Gastrocnemius medialis (tissue), 4 donors: ENCODE results near the gene LEKR1.
"Not testable (repeated sequence)": the region's sequence is repeated elsewhere in the genome, so short reads cannot be mapped to it uniquely, and the experiment has no call there.

Experiments used
- POLR2A ChIP-seq, 2 donors: fragments of 450-650 bp; IDR thresholded peaks; one replicate each; pipeline ENCODE4 v1.6.1; 2017; ENCODE audit warnings: antibody characterized with exemption in 2 of 2, mild to moderate bottlenecking in 2 of 2, moderate library complexity in 2 of 2
- TF ChIP-seq, protein P1 (sequence below), 5 experiments: fragments of 450-650 bp in 3 of 5; fragments of 200-600 bp in 2 of 5; sonication (generic) in 2 of 5; IDR thresholded peaks in 4 of 5; conservative IDR thresholded peaks in 1 of 5; 1 replicate in 4 of 5; 2 replicates in 1 of 5; pipeline ENCODE4 v1.5.1; 2016 to 2019; ENCODE audit warnings: antibody characterized with exemption in 5 of 5, mild to moderate bottlenecking in 3 of 5, moderate library complexity in 3 of 5

- TF ChIP-seq, protein P1, sequence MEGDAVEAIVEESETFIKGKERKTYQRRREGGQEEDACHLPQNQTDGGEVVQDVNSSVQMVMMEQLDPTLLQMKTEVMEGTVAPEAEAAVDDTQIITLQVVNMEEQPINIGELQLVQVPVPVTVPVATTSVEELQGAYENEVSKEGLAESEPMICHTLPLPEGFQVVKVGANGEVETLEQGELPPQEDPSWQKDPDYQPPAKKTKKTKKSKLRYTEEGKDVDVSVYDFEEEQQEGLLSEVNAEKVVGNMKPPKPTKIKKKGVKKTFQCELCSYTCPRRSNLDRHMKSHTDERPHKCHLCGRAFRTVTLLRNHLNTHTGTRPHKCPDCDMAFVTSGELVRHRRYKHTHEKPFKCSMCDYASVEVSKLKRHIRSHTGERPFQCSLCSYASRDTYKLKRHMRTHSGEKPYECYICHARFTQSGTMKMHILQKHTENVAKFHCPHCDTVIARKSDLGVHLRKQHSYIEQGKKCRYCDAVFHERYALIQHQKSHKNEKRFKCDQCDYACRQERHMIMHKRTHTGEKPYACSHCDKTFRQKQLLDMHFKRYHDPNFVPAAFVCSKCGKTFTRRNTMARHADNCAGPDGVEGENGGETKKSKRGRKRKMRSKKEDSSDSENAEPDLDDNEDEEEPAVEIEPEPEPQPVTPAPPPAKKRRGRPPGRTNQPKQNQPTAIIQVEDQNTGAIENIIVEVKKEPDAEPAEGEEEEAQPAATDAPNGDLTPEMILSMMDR (IDR thresholded peaks at IDR 0.05 in 4 of 5, conservative IDR thresholded peaks at IDR 0.05 in 1 of 5): not testable (repeated sequence)
- TF ChIP-seq POLR2A (IDR thresholded peaks at IDR 0.05): not testable (repeated sequence)
Measured at GRCh38 chr3:156822626-156823260, 3.4 kb upstream of the LEKR1 start.
